Mesenchymal stem cell (in vitro differentiated cells and primary cell): Measurements from ENCODE around the gene LACTB.
A peak's percentile ranks its signal among the peaks of the same experiment; 100 is the strongest.

Source experiments
- DNase-seq: peaks from one replicate; pipeline ENCODE4 v3.0.0-alpha.2; 2013
- H2AFZ ChIP-seq: one replicate; pipeline ENCODE4 v1.6.1; 2013; ENCODE audit warnings: low read depth, mild to moderate bottlenecking, control low read depth, inconsistent platforms, low read length, moderate library complexity
- H2AK5ac ChIP-seq: 2 replicates; pipeline ENCODE4 v1.6.1; 2013; ENCODE audit warnings: low read length, moderate library complexity, mild to moderate bottlenecking, inconsistent platforms; ENCODE audit not compliant: severe bottlenecking
- H2BK120ac ChIP-seq: one replicate; pipeline ENCODE4 v1.6.1; 2013; ENCODE audit warnings: low read depth, mild to moderate bottlenecking, inconsistent platforms, low read length, moderate library complexity
- H2BK12ac ChIP-seq, 2 experiments: one replicate each; pipeline ENCODE4 v1.6.1; 2013; ENCODE audit warnings: inconsistent platforms in 2 of 2, low read length in 2 of 2, mild to moderate bottlenecking in 2 of 2, moderate library complexity in 2 of 2, control low read depth in 1 of 2
- H2BK15ac ChIP-seq: one replicate; pipeline ENCODE4 v1.6.1; 2013; ENCODE audit warnings: mild to moderate bottlenecking, low read depth, inconsistent platforms; ENCODE audit not compliant: poor library complexity, severe bottlenecking
- H2BK5ac ChIP-seq: 2 replicates; pipeline ENCODE4 v1.6.1; 2013; ENCODE audit warnings: low read depth, mild to moderate bottlenecking, low read length, control low read depth, inconsistent platforms; ENCODE audit not compliant: poor library complexity, severe bottlenecking
- H3K14ac ChIP-seq, 2 experiments: one replicate each; pipeline ENCODE4 v1.6.1; 2013; ENCODE audit warnings: inconsistent platforms in 2 of 2, low read length in 2 of 2, control low read depth in 1 of 2, mild to moderate bottlenecking in 1 of 2, moderate library complexity in 1 of 2
- H3K18ac ChIP-seq, 2 experiments: one replicate each; pipeline ENCODE4 v1.6.1; 2013; ENCODE audit warnings: inconsistent platforms in 2 of 2, low read length in 2 of 2, control low read depth in 1 of 2, low read depth in 1 of 2, mild to moderate bottlenecking in 1 of 2
- H3K23ac ChIP-seq, 2 experiments: one replicate each; pipeline ENCODE4 v1.6.1; 2013; ENCODE audit warnings: inconsistent platforms in 2 of 2, low read length in 2 of 2, mild to moderate bottlenecking in 2 of 2, moderate library complexity in 2 of 2, control low read depth in 1 of 2
- H3K27ac ChIP-seq: 2 replicates; pipeline ENCODE4 v1.5.1; 2013; ENCODE audit warnings: mild to moderate bottlenecking, moderate library complexity, low read length, control low read depth, inconsistent platforms; ENCODE audit not compliant: poor library complexity, severe bottlenecking
- H3K27me3 ChIP-seq, 2 experiments: 2 replicates each; pipeline versions ENCODE4 v1.6.1 to v1.7.0; 2013; ENCODE audit warnings: low read length in 2 of 2, mild to moderate bottlenecking in 2 of 2, moderate library complexity in 2 of 2, control low read depth in 1 of 2, inconsistent platforms in 1 of 2; ENCODE audit not compliant: control insufficient read depth in 1 of 2, insufficient read depth in 1 of 2
- H3K36me3 ChIP-seq, 2 experiments: 2 replicates each; pipeline versions ENCODE4 v1.6.1 to v1.7.0; 2013; ENCODE audit warnings: low read length in 2 of 2, control low read depth in 1 of 2, inconsistent platforms in 1 of 2, low read depth in 1 of 2, mild to moderate bottlenecking in 1 of 2; ENCODE audit not compliant: insufficient read depth in 2 of 2, control insufficient read depth in 1 of 2
- H3K4ac ChIP-seq, 2 experiments: one replicate each; pipeline ENCODE4 v1.6.1; 2013; ENCODE audit warnings: inconsistent platforms in 2 of 2, low read length in 2 of 2, mild to moderate bottlenecking in 2 of 2, moderate library complexity in 2 of 2, control low read depth in 1 of 2, low read depth in 1 of 2
- H3K4me1 ChIP-seq: 2 replicates; pipeline ENCODE4 v1.6.1; 2013; ENCODE audit warnings: low read depth, low read length, control low read depth; ENCODE audit not compliant: control insufficient read depth, insufficient read depth
- H3K4me2 ChIP-seq: 2 replicates; pipeline ENCODE4 v1.6.1; 2013; ENCODE audit warnings: low read length, mild to moderate bottlenecking, inconsistent platforms; ENCODE audit not compliant: poor library complexity, severe bottlenecking
- H3K4me3 ChIP-seq, 2 experiments: 2 replicates each; pipeline versions ENCODE4 v1.5.1 to v1.7.0; 2013; ENCODE audit warnings: low read length in 2 of 2, mild to moderate bottlenecking in 2 of 2, control low read depth in 1 of 2, low read depth in 1 of 2; ENCODE audit not compliant: insufficient read depth in 1 of 2
- H3K79me1 ChIP-seq: replicated peaks from 2 replicates; pipeline ENCODE4 v1.6.1; 2013; ENCODE audit warnings: mild to moderate bottlenecking, control low read depth, low read length, inconsistent platforms; ENCODE audit not compliant: poor library complexity, severe bottlenecking
- H3K9ac ChIP-seq: 2 replicates; pipeline ENCODE4 v1.7.0; 2013; ENCODE audit warnings: mild to moderate bottlenecking, low read length, moderate library complexity
- H3K9me3 ChIP-seq: 2 replicates; pipeline ENCODE4 v1.7.0; 2013; ENCODE audit warnings: mild to moderate bottlenecking, low read length; ENCODE audit not compliant: control insufficient read depth
- H4K8ac ChIP-seq: one replicate; pipeline ENCODE4 v1.6.1; 2013; ENCODE audit warnings: inconsistent platforms, mild to moderate bottlenecking, low read length, moderate library complexity
- H4K91ac ChIP-seq: one replicate; pipeline ENCODE4 v1.6.1; 2013; ENCODE audit warnings: mild to moderate bottlenecking, low read length, inconsistent platforms
- WGBS: methylation state at CpG from one replicate; pipeline ENCODE4 v1.1.7; 2013; ENCODE audit warnings: mixed read lengths; 5-methylcytosine and 5-hydroxymethylcytosine counted together

LACTB gene

DNA sequence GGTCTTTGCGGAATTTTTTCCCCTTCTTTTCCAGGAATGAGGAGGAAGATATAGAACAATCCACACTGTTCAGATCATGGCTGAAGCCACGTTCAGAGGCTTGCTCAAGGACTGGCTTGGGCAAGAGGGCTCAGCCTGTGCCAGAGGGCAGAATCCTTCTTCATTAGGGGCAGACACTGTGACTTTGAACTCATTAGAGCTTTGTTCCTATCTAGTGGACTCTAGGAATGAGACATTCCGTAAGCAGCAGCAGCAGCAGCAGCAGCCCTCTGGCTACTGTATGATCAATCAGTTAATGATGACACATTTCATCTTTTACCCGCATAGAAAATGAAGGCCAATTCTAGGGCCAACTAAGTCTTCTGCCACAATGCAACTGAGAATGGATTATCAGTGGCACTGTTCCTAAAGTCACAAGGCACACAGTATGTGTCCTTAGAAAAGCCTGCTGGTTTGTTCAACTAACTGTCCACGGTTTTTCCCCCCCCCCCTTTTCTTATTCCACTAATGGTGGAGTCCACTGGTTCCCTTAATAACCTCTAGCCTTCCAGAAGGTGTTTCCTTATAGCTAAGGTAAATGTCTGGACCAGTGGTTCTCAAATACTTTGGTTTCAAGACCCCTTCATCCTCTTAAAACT is 66.0 kb downstream of the LACTB start:
- H2BK120ac ChIP-seq: no peak overlapping the region
- no peak overlapping the region for H4K91ac ChIP-seq
- no peak for DNase-seq
- H2BK15ac ChIP-seq: no peak overlapping the region
- peaks cover 2% of the 10 kb centered on the region for H3K4me1 ChIP-seq
- H4K8ac ChIP-seq: peak overlapping the region; percentile 14
- no peak overlapping the region for H3K4me3 ChIP-seq
- H2AFZ ChIP-seq: no peak overlapping the region
- H3K4me2 ChIP-seq: no peak overlapping the region
- no peak overlapping the region for H3K4ac ChIP-seq
- no peaks in the 10 kb centered on the region for H3K36me3 ChIP-seq
- no peak overlapping the region for H3K18ac ChIP-seq
- WGBS: 96% methylated on average over 5 of the region's 5 CpGs
- no peak overlapping the region for H3K23ac ChIP-seq
- no peak overlapping the region for H3K27ac ChIP-seq
- no peak overlapping the region for H2BK12ac ChIP-seq
- no peaks in the 10 kb centered on the region for H3K79me1 ChIP-seq
- H3K14ac ChIP-seq: no peak overlapping the region
- no peaks in the 10 kb centered on the region for H3K27me3 ChIP-seq
- no peak overlapping the region for H2BK5ac ChIP-seq
- H3K9ac ChIP-seq: no peak overlapping the region
- no peaks in the 10 kb centered on the region for H3K9me3 ChIP-seq
- no peak overlapping the region for H2AK5ac ChIP-seq

DNA sequence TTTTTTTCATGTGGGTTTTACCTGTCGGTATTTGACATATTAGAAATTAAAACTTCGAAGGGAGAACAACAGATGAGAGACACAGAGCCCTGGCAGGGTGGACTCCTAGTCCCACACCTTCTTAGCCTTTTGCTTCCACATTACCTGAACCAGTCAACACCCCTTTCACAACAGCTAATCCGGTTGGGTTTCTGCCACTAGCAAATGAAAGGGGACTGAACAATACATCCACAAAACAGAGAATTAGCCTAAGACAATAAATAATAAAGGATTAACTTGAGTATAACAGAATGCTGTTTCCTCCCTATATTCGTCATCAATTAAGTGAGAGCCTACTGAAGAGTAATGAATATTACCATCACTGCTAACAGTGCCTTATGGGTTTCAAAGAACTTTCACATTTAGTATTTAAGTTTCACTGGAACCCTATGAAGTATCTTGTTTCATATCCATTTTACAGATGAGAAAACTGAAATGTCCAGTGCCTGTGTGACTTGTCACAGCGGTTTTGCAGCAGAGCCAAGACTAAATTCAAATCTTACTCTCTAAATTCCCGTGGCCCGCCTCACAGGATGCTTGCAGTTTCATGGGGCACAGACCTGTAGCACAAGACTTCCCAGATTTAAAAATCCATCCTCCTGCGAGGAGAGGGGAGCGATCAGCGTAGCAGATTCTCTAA is 66.7 kb downstream of the LACTB start:
- peak overlapping the region; percentile 21 for H3K27ac ChIP-seq
- no peaks in the 10 kb centered on the region for H3K36me3 ChIP-seq
- peak overlapping the region; percentile 57 for H2AFZ ChIP-seq
- H3K27me3 ChIP-seq: no peaks in the 10 kb centered on the region
- peak overlapping the region in 1 of 2 experiments; percentile 65 for H3K18ac ChIP-seq
- no peak overlapping the region for H2AK5ac ChIP-seq
- H4K8ac ChIP-seq: peak overlapping the region; percentile 67
- no peak overlapping the region for H3K14ac ChIP-seq
- no peaks in the 10 kb centered on the region for H3K9me3 ChIP-seq
- no peaks in the 10 kb centered on the region for H3K79me1 ChIP-seq
- H2BK120ac ChIP-seq: no peak overlapping the region
- peaks cover 2% of the 10 kb centered on the region for H3K4me1 ChIP-seq
- peak overlapping the region; percentile 54 for H4K91ac ChIP-seq
- H2BK5ac ChIP-seq: no peak overlapping the region
- peak overlapping the region; percentile 83 for H3K9ac ChIP-seq
- no peak overlapping the region for H2BK15ac ChIP-seq
- peak overlapping the region in 1 of 2 experiments; percentile 67 for H2BK12ac ChIP-seq
- no peak overlapping the region for H3K23ac ChIP-seq
- 62% methylated on average over 6 of the region's 10 CpGs for WGBS
- peak overlapping the region; percentile 64 to 82 for H3K4me3 ChIP-seq
- no peak for DNase-seq
- H3K4ac ChIP-seq: no peak overlapping the region
- H3K4me2 ChIP-seq: peak overlapping the region; percentile 94

DNA sequence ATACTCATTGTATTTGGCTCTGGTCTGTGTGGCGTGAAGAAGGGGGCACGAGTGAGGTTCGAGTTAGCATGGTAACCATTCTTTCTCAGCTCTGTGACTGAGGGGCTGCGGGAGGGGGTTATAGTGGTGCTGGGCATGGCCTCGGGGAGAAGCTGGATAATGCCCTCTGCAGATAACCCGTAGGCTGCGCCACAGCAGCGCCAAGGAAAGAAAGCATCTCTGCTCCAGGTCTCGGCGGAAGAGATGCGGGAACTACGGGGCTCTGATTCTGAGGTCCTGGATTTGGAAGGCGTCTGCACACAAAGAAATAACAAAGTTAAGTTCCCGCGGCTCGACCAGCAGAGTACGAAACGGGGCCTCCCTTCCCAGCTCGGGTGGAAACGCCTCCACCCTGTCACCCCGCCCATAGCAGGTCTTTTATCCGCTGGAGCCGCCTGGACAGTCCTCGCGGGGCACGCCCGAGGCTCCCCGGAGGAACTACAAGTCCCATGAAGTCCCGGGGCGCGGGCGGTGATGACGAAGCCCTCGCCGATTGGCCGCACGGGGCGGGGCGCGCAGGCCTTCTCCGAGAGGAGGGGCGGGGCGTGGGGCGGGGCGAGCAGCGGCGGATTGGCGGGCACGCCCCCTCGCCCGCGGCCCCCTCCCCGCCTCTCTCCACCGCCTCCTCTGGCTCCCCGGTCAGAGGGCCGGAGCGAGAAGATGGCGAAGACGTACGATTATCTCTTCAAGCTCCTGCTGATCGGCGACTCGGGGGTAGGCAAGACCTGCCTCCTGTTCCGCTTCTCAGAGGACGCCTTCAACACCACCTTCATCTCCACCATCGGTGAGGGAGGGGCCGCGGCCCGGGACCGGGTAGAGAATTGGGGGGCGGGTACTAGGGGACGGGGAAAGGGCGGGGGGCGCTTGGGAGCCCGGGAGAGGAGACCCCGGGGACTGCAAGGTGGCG is 67.5 kb downstream of the LACTB start, which contains the start of gene RAB8B:
Gene RAB8B (plus strand): TSS at position 681 of the 946 bp plus-strand sequence. CDS start 19 bp downstream, at position 700.
- peak within 1 kb of the TSS; percentile 35 to 54 for H3K4ac ChIP-seq
- peak within 1 kb of the TSS; percentile 75 to 95 for H3K4me3 ChIP-seq
- peak within 1 kb of the TSS; percentile 39 for H3K27ac ChIP-seq
- DNase-seq: peak; percentile 95
- H3K27me3 ChIP-seq: no peaks in the 10 kb centered on the region
- no peaks in the 10 kb centered on the region for H3K9me3 ChIP-seq
- H3K4me1 ChIP-seq: peaks cover 2% of the 10 kb centered on the region
- no peak within 1 kb of the TSS for H2BK5ac ChIP-seq
- peak within 1 kb of the TSS; percentile 54 for H4K91ac ChIP-seq
- peak within 1 kb of the TSS; percentile 70 to 80 for H3K18ac ChIP-seq
- peak within 1 kb of the TSS; percentile 35 for H2BK120ac ChIP-seq
- H3K14ac ChIP-seq: peak within 1 kb of the TSS in 1 of 2 experiments; percentile 78
- H3K79me1 ChIP-seq: no peaks in the 10 kb centered on the region
- peak within 1 kb of the TSS in 1 of 2 experiments; percentile 46 for H3K23ac ChIP-seq
- peak within 1 kb of the TSS; percentile 94 for H3K4me2 ChIP-seq
- H4K8ac ChIP-seq: peak within 1 kb of the TSS; percentile 75
- under 1% methylated on average over 46 of the region's 77 CpGs for WGBS
- H2BK12ac ChIP-seq: peak within 1 kb of the TSS; percentile 56 to 67
- peak within 1 kb of the TSS; percentile 95 for H2BK15ac ChIP-seq
- H2AK5ac ChIP-seq: peak within 1 kb of the TSS; percentile 7
- no peaks in the 10 kb centered on the region for H3K36me3 ChIP-seq
- H2AFZ ChIP-seq: peak within 1 kb of the TSS; percentile 79
- H3K9ac ChIP-seq: peak within 1 kb of the TSS; percentile 91
